CD4-positive, alpha-beta memory T cell (primary cell): Measurements from ENCODE around the gene ZHX3. TPM values are rescaled to one million over a fixed set of nuclear protein-coding genes. Genes with fewer than 3 reads are reported as not detected.
A peak's percentile ranks its signal among the peaks of the same experiment; 100 is the strongest.

Experiments used
- CTCF ChIA-PET: fragments of 350-600 bp; sonication (Branson Sonifier 250); formaldehyde crosslinking; loops from one replicate; lab custom pipeline; 2021; ENCODE audit warnings: inconsistent platforms; ENCODE audit not compliant: partially characterized antibody; lab: Charles Lee
- POLR2A ChIA-PET: fragments of 350-600 bp; sonication (Branson Sonifier 250); formaldehyde crosslinking; loops from one replicate; lab custom pipeline; 2021; ENCODE audit not compliant: partially characterized antibody; lab: Charles Lee
- DNase-seq, 5 donors: peaks; one replicate each; pipeline versions ENCODE4 v3.0.0 to v3.0.0-alpha.2; 2020 to 2022; ENCODE audit warnings: mixed read lengths in 1 of 5
- H3K27ac ChIP-seq: one replicate; pipeline ENCODE4 v1.7.0; 2013; ENCODE audit warnings: low read depth, low read length
- H3K27me3 ChIP-seq: 2 replicates; pipeline ENCODE4 v1.7.0; 2013; ENCODE audit warnings: mild to moderate bottlenecking, low read length, moderate library complexity; ENCODE audit not compliant: insufficient read depth
- H3K36me3 ChIP-seq: 2 replicates; pipeline ENCODE4 v1.7.0; 2013; ENCODE audit warnings: mild to moderate bottlenecking, low read length, moderate library complexity; ENCODE audit not compliant: insufficient read depth
- H3K4me1 ChIP-seq: 2 replicates; pipeline ENCODE4 v1.7.0; 2013; ENCODE audit warnings: mild to moderate bottlenecking, low read length, moderate library complexity; ENCODE audit not compliant: insufficient read depth
- H3K4me3 ChIP-seq, 2 donors: one replicate each; pipeline ENCODE4 v1.7.0; 2013; ENCODE audit warnings: low read length in 2 of 2, mild to moderate bottlenecking in 1 of 2
- H3K9me3 ChIP-seq, 2 donors: one replicate each; pipeline ENCODE4 v1.7.0; 2013; ENCODE audit warnings: low read length in 2 of 2, control low read depth in 1 of 2; ENCODE audit not compliant: control insufficient read depth in 1 of 2
- H3K27ac Mint-ChIP-seq, 7 donors: one replicate each; pipeline ENCODE4 v1.8.0; 2020 to 2021; ENCODE audit warnings: mixed read lengths in 7 of 7, mild to moderate bottlenecking in 6 of 7, inconsistent platforms in 3 of 7, moderate library complexity in 3 of 7
- H3K27me3 Mint-ChIP-seq, 2 donors: one replicate each; pipeline ENCODE4 v1.8.0; 2020 to 2021; ENCODE audit warnings: mixed read lengths in 2 of 2
- H3K36me3 Mint-ChIP-seq, 2 donors: one replicate each; pipeline ENCODE4 v1.8.0; 2020 to 2021; ENCODE audit warnings: mixed read lengths in 2 of 2, inconsistent platforms in 1 of 2, mild to moderate bottlenecking in 1 of 2
- H3K4me1 Mint-ChIP-seq, 4 donors: one replicate each; pipeline ENCODE4 v1.8.0; 2020 to 2021; ENCODE audit warnings: mixed read lengths in 4 of 4, mild to moderate bottlenecking in 1 of 4
- H3K4me3 Mint-ChIP-seq, 8 donors: one replicate each; pipeline ENCODE4 v1.8.0; 2020 to 2021; ENCODE audit warnings: mixed read lengths in 8 of 8, mild to moderate bottlenecking in 7 of 8, moderate library complexity in 6 of 8, inconsistent platforms in 3 of 8
- H3K9me3 Mint-ChIP-seq, 8 donors: one replicate each; pipeline ENCODE4 v1.8.0; 2020 to 2021; ENCODE audit warnings: mixed read lengths in 8 of 8, mild to moderate bottlenecking in 5 of 8, inconsistent platforms in 3 of 8, moderate library complexity in 1 of 8
- intact Hi-C: fragments of 100-400 bp; cut with micrococcal nuclease; formaldehyde crosslinking; loops from one replicate; pipeline ENCODE4 v1.15.1; 2023
- polyA plus RNA-seq, 2 donors: library from polyadenylated mRNA; unstranded; fragments of 300-500 nt; fragmentation: Illumina TruSeq; gene quantifications; one replicate each; pipeline ENCODE4 v1.2.3, GENCODE V29; 2021
- total RNA-seq, 2 experiments: library from RNA; stranded (reverse); gene quantifications; one replicate each; pipeline ENCODE4 v1.2.3, GENCODE V29; 2021

Gene ZHX3
- total and polyA plus RNA-seq, 4 experiments from 2014 or later = 2.4 to 6.3 (median 5.5) TPM

GRCh38 chr20:41344938-41345728 lies 27.6 kb upstream of the ZHX3 start:
- ChIA-PET POLR2A (no interaction called here), CTCF (interaction anchor here (0.8 to 2.6 kb wide), 4 partner anchors 23 to 376 kb away, joined by 3 to 10 read pairs (median 4); no protein-coding TSS in a partner anchor)
- peaks cover 6% of the 10 kb centered on the region for H3K4me1 ChIP-seq
- Mint-ChIP-seq H3K27ac (no peak overlapping the region), H3K27me3 (no peaks in the 10 kb centered on the region), H3K9me3 (peaks cover 0 to 3% (median 0%) of the 10 kb centered on the region in 8 donors), H3K4me3 (no peak overlapping the region), H3K4me1 (peaks cover 3 to 6% (median 4%) of the 10 kb centered on the region in 4 donors), H3K36me3 (no peaks in the 10 kb centered on the region)
- H3K36me3 ChIP-seq = no peaks in the 10 kb centered on the region
- no peaks in the 10 kb centered on the region for H3K9me3 ChIP-seq
- no peak for DNase-seq
- no peaks in the 10 kb centered on the region for H3K27me3 ChIP-seq
- H3K4me3 ChIP-seq = no peak overlapping the region
- intact Hi-C loops = no loop called here
- H3K27ac ChIP-seq = no peak overlapping the region

GRCh38 chr20:41344477-41344876 lies 26.9 kb upstream of the ZHX3 start:
- H3K27ac Mint-ChIP-seq = no peak overlapping the region
- peaks cover 10% of the 10 kb centered on the region for H3K4me1 ChIP-seq
- no peaks in the 10 kb centered on the region for H3K36me3 ChIP-seq
- H3K4me3 Mint-ChIP-seq = no peak overlapping the region
- peaks cover 1 to 6% of the 10 kb centered on the region in 2 donors for H3K27me3 Mint-ChIP-seq
- no peak overlapping the region for H3K27ac ChIP-seq
- peaks cover 5 to 11% (median 8%) of the 10 kb centered on the region in 4 donors for H3K4me1 Mint-ChIP-seq
- CTCF ChIA-PET = interaction anchor here (0.9 to 8.7 kb wide), 5 partner anchors 22 to 376 kb away, joined by 3 to 102 read pairs (median 5); no protein-coding TSS in a partner anchor
- intact Hi-C loops = no loop called here
- no peak for DNase-seq
- no peak overlapping the region for H3K4me3 ChIP-seq
- H3K9me3 ChIP-seq = no peaks in the 10 kb centered on the region
- no peaks in the 10 kb centered on the region for H3K36me3 Mint-ChIP-seq
- no peaks in the 10 kb centered on the region for H3K27me3 ChIP-seq
- POLR2A ChIA-PET = no interaction called here
- H3K9me3 Mint-ChIP-seq = peaks cover 0 to 3% (median 0%) of the 10 kb centered on the region in 8 donors

DNA sequence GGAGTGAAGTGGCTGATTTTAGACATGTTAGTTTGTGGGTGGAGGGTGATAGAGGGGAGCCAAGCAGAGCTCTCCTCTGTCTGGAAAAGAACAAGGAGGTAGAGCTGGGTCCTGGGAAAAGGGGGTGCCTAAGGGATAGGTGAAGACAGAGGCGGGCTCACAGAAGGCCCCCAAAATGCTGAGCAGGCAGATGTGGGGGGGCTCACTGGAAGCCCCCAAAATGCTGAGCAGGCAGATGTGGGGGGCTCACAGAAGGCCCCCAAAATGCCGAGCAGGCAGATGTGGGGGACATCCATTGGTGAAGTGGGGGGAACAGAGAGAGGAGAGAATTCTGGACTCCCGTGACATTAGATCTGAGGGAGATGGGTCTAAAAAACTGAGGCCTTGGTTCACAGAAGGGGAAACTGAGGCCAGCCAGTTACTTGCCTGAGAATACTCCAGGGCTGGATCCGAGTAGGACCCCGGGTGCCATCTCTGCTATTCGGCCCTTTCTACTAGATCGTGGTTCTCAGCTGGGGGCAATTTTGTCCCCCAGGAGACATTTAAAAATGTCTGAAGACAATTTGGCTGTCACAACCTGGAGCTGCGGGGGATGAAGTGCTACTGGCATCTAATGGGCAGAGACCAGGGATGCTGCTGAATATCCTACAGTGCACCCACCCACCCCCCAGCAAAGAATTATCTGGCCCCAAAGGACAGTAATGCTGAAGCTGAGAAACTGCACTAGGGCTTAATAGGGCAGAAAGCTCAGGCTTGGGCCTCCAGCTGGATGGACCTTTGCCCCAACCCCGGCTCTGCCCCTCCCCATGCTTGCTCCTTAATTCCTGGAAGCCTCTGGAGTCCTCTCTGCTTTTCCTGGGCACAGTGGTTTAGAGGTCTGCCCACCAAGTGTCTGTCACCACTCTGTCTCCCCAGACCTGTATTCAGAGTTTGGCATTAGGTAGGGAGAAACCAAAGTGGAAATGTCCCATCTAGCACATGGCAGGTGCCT lies 25.2 kb upstream of the ZHX3 start:
- POLR2A ChIA-PET = no interaction called here
- no peaks in the 10 kb centered on the region for H3K27me3 ChIP-seq
- H3K4me3 ChIP-seq = no peak overlapping the region
- H3K27ac Mint-ChIP-seq = peak overlapping the region in 1 of 7 donors; percentile 8
- H3K9me3 Mint-ChIP-seq = peaks cover 0 to 2% (median 0%) of the 10 kb centered on the region in 8 donors
- CTCF ChIA-PET = interaction anchor here (1.5 to 8.7 kb wide), 3 partner anchors 120 to 374 kb away, joined by 3 to 102 read pairs (median 10); no protein-coding TSS in a partner anchor
- H3K4me3 Mint-ChIP-seq = no peak overlapping the region
- H3K9me3 ChIP-seq = no peaks in the 10 kb centered on the region
- DNase-seq = no peak
- no peak overlapping the region for H3K27ac ChIP-seq
- intact Hi-C loops = no loop called here
- no peaks in the 10 kb centered on the region for H3K36me3 Mint-ChIP-seq
- H3K4me1 Mint-ChIP-seq = peaks cover 5 to 13% (median 8%) of the 10 kb centered on the region in 4 donors
- H3K4me1 ChIP-seq = peaks cover 10% of the 10 kb centered on the region
- H3K27me3 Mint-ChIP-seq = peaks cover 1 to 7% of the 10 kb centered on the region in 2 donors
- H3K36me3 ChIP-seq = no peaks in the 10 kb centered on the region

DNA sequence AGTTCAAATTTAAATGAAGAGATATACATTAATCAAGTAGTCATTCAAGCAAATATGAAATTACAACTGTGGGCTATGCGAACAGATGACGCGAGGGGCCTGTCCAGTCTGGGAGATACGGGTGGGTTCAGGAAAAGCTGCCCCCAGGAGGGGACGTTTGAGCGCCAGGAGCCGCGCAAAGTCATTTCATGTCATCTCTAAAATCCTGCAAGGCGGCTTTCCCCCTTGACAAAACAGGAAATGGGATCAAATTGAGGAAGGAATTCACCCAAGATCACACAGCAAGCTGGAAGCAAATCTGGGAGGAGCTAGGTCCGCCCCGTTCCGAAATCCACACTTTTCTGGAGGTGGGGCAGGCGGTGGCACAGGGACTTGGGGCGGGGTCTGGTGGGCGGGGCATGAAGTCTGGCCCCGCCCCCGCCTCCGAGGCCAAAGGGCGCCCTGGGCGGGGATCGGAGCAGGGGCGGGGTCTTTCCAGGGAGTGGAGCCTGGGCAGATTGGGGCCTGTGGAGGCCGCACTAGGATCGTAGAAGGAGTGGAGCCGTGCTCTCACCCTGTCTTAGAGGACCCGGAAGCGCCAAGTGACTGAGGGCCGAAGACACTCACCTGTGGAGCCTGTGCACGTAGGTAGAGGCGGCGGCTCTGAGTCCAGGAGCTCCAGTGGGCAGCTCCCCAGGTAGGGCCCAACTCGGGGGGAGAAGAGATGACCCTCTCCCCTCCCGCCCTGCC lies 23.0 kb upstream of the ZHX3 start, which contains the start of gene LPIN3:
Gene LPIN3, plus strand, starts transcription at position 495 of the 729 bp plus-strand sequence. CDS start 4,983 bp downstream, outside the sequence.
- Mint-ChIP-seq H3K27me3 (peaks cover 1 to 7% of the 10 kb centered on the region in 2 donors), H3K27ac (peak within 1 kb of the TSS in 4 of 7 donors; percentile 18 to 62 (median 39)), H3K4me1 (peaks cover 5 to 13% (median 8%) of the 10 kb centered on the region in 4 donors), H3K36me3 (no peaks in the 10 kb centered on the region), H3K4me3 (peak within 1 kb of the TSS; percentile 60 to 85 (median 78)), H3K9me3 (no peaks in the 10 kb centered on the region)
- intact Hi-C loops = loop anchor here (1.0 to 2.0 kb wide), 7 partner anchors 24 to 372 kb away; partner anchors contain the start of gene ZHX3
- no peaks in the 10 kb centered on the region for H3K27me3 ChIP-seq
- ChIA-PET POLR2A (no interaction called here), CTCF (interaction anchor here (0.7 to 8.7 kb wide), 15 partner anchors 10 to 377 kb away, joined by 3 to 102 read pairs (median 6); no protein-coding TSS in a partner anchor)
- H3K9me3 ChIP-seq = no peaks in the 10 kb centered on the region
- peak; percentile 21 to 51 (median 33) for DNase-seq
- no peaks in the 10 kb centered on the region for H3K36me3 ChIP-seq
- H3K4me3 ChIP-seq = peak within 1 kb of the TSS in 1 of 2 donors; percentile 24
- H3K27ac ChIP-seq = no peak within 1 kb of the TSS
- H3K4me1 ChIP-seq = peaks cover 10% of the 10 kb centered on the region

GRCh38 chr20:41339957-41340326 lies 22.4 kb upstream of the ZHX3 start:
- peak overlapping the region in 4 of 7 donors; percentile 18 to 46 (median 34) for H3K27ac Mint-ChIP-seq
- no peaks in the 10 kb centered on the region for H3K27me3 ChIP-seq
- no peaks in the 10 kb centered on the region for H3K36me3 ChIP-seq
- peaks cover 5 to 13% (median 8%) of the 10 kb centered on the region in 4 donors for H3K4me1 Mint-ChIP-seq
- H3K4me3 Mint-ChIP-seq = peak overlapping the region; percentile 60 to 85 (median 78)
- H3K4me1 ChIP-seq = peaks cover 10% of the 10 kb centered on the region
- no peaks in the 10 kb centered on the region for H3K9me3 Mint-ChIP-seq
- no peaks in the 10 kb centered on the region for H3K9me3 ChIP-seq
- POLR2A ChIA-PET = interaction anchor here (0.9 kb wide), 1 partner anchor 205 kb away, joined by 4 read pairs; no protein-coding TSS in a partner anchor
- CTCF ChIA-PET = interaction anchor here (0.7 to 8.7 kb wide), 24 partner anchors 8 to 377 kb away, joined by 3 to 102 read pairs (median 6); no protein-coding TSS in a partner anchor
- peak overlapping the region in 1 of 2 donors; percentile 24 for H3K4me3 ChIP-seq
- no peaks in the 10 kb centered on the region for H3K36me3 Mint-ChIP-seq
- H3K27ac ChIP-seq = no peak overlapping the region
- DNase-seq = peak; percentile 76 to 86 (median 81)
- H3K27me3 Mint-ChIP-seq = peaks cover 1 to 7% of the 10 kb centered on the region in 2 donors
- intact Hi-C loops = loop anchor here (1.0 to 2.0 kb wide), 7 partner anchors 23 to 372 kb away; partner anchors contain the start of gene ZHX3
